Activated T-cell treated with anti-CD3 and anti-CD28 coated beads for 1 hour (primary cell): ENCODE data around the gene ZFP14.
A peak's percentile ranks its signal among the peaks of the same experiment; 100 is the strongest.

ENCODE experiments used
- DNase-seq: peaks from one replicate; pipeline ENCODE4 v3.0.0-alpha.2; 2020; ENCODE audit warnings: low read depth

The ZFP14 gene

GRCh38 chr19:36378625-36379509 lies at the start of gene ZFP14:
Gene ZFP14 (minus strand): TSS chr19:36379201. CDS start chr19:36367892, 11,309 bp downstream.
- peak; percentile 89 for DNase-seq

DNA sequence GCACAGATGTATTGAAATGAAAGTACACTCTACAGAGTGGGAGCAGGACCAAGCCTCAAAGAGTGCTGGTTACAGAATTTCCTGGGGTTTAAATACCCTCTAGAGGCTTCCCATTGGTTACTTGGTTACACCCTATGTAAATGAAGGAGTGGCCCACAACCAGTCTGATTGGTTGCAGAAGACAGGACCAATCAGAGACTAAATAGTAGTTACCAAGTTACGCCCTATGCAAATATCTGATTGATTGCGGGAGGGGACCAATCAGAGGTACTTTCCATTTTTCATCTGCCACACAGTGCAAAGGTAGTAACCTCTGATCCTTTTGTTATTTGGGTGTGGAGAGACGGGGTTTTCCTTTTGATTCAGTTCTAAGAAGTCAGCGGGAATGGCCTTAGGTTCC lies 44.9 kb upstream of the ZFP14 start:
- DNase-seq, result no peak

- DNase-seq, result no peak
Measured at GRCh38 chr19:36421749-36422481, 42.9 kb upstream of the ZFP14 start.

DNA sequence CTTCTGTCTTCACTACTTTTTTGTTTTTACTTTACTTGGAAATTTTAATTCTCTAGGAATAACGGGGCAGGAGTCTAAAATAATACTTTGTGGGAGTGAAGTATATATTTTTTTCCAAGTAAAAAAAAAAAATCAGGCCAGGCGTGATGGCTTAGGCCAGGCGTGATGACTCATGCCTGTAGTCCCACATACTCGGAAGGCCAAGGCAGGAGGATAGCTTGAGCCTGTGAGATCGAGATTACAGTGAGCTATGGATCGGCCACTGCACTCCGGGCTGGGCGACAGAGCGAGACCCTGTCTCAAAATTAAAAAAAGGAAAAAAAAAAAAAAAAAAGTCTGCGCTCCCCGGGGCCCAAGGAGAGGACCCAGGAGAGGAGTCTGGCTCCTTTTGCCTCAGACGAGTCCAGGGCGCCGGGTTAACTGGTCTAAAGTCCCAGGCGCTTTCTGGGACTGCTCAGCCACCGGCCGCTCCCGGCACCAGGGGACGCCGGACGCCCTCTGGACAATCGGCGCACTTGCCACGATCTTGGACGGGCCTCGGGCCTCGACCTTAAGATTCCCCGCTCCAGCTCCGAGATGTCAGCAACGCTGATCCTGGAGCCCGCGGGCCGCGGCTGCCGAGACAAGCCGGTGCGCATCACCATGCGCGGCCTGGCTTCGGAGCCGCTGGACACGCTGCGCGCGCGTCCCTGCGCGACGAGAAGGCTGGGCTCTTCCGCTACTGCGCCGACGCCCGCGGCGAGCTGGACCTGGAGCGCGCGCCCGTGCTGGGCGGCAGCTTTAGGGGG lies 42.2 kb upstream of the ZFP14 start:
- DNase-seq, result no peak

- DNase-seq, result peak; percentile 67
Measured at GRCh38 chr19:36418287-36419001, 39.4 kb upstream of the ZFP14 start, which contains the start of gene ZFP82. Gene ZFP82 (minus strand): TSS chr19:36418644. CDS start chr19:36409789, 8,855 bp downstream.

GRCh38 chr19:36417752-36418286 lies 38.8 kb upstream of the ZFP14 start:
- DNase-seq, result no peak

- no peak for DNase-seq
Measured at GRCh38 chr19:36409841-36410240, 30.8 kb upstream of the ZFP14 start.

DNA sequence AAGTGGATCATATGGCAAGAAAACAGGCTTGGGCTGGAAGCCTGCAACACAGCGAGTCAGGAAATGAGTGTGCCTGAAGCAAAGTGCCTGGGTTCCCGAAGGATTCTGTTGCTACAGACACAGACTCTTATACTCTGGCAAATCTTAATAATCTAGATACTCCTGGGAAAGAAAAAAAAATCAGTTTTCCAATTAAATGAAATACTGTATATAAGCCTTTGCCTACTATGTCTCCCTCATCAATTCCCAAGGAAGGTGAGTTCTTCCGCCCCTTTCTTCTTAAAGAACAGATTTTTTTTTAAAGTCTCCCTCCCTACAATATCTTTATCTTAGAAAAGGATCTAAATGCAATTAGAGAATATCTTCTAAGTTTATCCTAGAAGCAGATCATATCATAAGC lies 29.1 kb upstream of the ZFP14 start:
- DNase-seq, result no peak

DNA sequence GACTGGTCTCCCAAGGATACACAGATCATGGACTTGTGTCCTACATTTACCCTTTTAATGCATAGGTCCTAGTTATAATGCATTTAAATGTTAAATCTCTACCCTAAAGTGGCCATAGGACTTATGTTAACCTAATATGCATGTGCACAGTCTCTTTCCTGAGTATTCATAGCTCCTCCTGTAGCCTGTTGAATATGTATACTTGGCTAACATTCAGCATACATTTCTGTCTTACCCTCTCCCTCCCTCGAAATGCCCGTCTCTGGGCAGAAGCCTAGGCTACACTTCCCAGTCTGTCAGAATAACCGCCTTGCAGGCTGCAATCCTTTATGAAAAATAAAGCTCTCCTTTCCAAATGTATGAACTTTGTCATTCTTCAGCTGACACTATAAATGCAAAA lies 25.5 kb upstream of the ZFP14 start:
- no peak for DNase-seq

DNA sequence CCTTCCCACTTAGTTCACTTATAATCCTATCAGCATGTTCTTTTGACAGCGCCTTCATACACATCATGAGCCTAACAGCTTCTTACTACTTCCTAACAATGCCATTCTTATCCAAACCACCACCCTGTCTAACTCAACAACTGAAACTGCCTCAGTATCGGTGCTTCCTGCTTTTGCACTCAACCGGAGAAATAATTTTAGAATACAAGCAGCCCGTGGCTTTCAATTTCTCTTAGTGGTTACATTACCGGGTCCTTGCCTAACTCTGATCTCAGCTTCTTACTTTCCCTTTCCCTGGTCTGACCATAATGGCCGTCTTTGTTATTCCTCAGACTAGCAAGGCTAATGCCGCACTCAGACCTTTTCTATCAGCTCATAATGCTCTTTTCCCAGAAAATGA lies 22.5 kb upstream of the ZFP14 start:
- no peak for DNase-seq

- no peak for DNase-seq
Measured at GRCh38 chr19:36398571-36398970, 19.6 kb upstream of the ZFP14 start.

DNA sequence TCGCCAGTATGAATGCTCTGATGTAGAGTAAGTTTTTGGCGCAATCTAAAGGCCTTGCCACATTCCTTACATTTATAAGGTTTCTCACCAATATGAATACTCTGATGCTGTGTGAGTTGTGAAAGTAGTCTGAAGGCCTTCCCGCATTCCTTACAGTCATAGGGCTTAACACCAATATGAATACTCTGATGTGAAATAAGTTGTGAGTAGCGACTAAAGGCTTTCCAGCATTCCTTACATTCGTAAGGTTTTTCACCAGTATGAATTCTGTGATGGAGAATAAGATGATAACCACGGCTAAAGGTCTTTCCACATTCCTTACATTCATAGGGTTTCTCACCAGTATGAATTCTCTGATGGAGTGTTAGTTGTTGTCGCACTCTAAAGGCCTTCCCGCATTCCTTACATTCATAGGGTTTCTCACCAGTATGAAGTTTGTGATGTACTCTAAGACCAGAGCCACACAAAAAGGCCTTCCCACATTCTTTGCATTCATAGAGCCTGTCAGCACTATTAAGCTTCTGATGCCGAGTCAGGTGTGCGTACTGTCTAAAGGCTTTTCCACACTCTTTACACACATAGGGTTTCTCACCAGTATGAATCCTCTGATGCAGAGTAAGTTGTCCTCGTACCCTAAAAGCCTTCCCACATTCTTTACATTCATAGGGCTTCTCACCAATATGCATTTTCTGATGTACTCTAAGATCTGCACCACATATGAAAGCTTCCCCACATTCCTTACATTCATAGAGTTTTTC lies 14.1 kb upstream of the ZFP14 start:
- DNase-seq, result no peak

- no peak for DNase-seq
Measured at GRCh38 chr19:36379510-36379819, 464 bp upstream of the ZFP14 start.

- DNase-seq, result no peak
Measured at GRCh38 chr19:36377541-36378178, 1.3 kb downstream of the ZFP14 start.

- no peak for DNase-seq
Measured at GRCh38 chr19:36373638-36374156, 5.3 kb downstream of the ZFP14 start.

GRCh38 chr19:36371886-36372285 lies 7.1 kb downstream of the ZFP14 start:
- DNase-seq, result no peak

GRCh38 chr19:36363845-36364244 lies 15.2 kb downstream of the ZFP14 start:
- DNase-seq, result no peak

DNA sequence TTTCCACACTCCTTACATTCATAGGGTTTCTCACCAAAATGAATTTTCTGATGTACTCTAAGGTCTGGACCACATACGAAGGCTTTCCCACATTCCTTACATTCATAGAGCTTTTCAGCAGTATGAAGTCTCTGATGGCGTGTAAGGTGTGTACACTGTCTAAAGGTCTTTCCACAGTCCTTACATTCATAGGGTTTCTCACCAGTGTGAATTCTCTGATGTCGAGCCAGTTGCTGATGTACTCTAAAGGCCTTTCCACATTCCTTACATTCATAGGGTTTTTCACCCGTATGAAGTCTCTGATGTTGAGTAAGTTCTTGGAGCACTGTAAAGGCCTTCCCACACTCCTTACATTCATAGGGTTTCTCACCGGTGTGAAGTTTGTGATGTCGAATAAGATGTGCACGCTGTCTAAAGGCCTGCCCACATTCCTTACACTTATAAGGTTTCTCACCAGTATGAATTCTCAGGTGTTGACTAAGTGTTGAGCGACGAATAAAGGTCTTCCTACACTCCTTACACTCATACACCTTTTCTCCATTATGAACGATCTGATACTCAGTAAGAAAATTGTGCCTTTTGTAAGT lies 38.1 kb downstream of the ZFP14 start:
- no peak for DNase-seq

- peak; percentile 38 for DNase-seq
Measured at GRCh38 chr19:36331353-36332228, 47.4 kb downstream of the ZFP14 start.
